DND-41 (cell line): ENCODE results near the gene PTPRJ.

ENCODE experiments used
- CTCF ChIP-seq: IDR thresholded peaks from 2 replicates; pipeline ENCODE4 v1.5.1; 2012; ENCODE audit warnings: borderline replicate concordance, low read length, moderate library complexity, mild to moderate bottlenecking; ENCODE audit not compliant: poor library complexity, severe bottlenecking; ENCODE audit errors: extremely low read depth
- EZH2 ChIP-seq: IDR thresholded peaks from 3 replicates; pipeline ENCODE4 v1.6.1; 2012; ENCODE audit warnings: borderline replicate concordance, low read depth, mild to moderate bottlenecking, moderate library complexity, low read length, inconsistent platforms; ENCODE audit not compliant: severe bottlenecking

- TF ChIP-seq CTCF (no peak), EZH2 (no peak)
These were observed 11.0 kb downstream of the PTPRJ start for GRCh38 chr11:47991266-47991830.
